H1 (cell line): ENCODE data around the gene OR2V2. TPM values are rescaled to one million over a fixed set of nuclear protein-coding genes. Genes with fewer than 3 reads are reported as not detected.

Source experiments
- CTCF ChIA-PET: fragments of 300-600 bp; sonication (Branson Sonifier 250); formaldehyde crosslinking; loops from one replicate; lab custom pipeline; 2021; ENCODE audit not compliant: partially characterized antibody; lab: Charles Lee
- POLR2A ChIA-PET: fragments of 300-600 bp; sonication (Branson Sonifier 250); formaldehyde crosslinking; loops from one replicate; lab custom pipeline; 2021; ENCODE audit warnings: inconsistent platforms; ENCODE audit not compliant: partially characterized antibody; lab: Charles Lee
- DNase-seq, 2 experiments: peaks; one replicate each; pipeline versions ENCODE4 v3.0.0 to v3.0.0-alpha.2; 2010 to 2022; ENCODE audit warnings: low spot score in 2 of 2, low read depth in 1 of 2, mixed read lengths in 1 of 2
- FAIRE-seq: peaks from 2 replicates; lab custom pipeline; 2011; peaks lifted over from hg19 to GRCh38; lab: Jason Lieb, UNC
- H2AFZ ChIP-seq: 2 replicates; pipeline ENCODE4 v1.8.1; 2012; ENCODE audit warnings: low read length, inconsistent platforms
- H2AK5ac ChIP-seq: 2 replicates; pipeline ENCODE4 v1.6.1; 2013; ENCODE audit warnings: low read depth, low read length
- H2BK120ac ChIP-seq: replicated peaks from 2 replicates; pipeline ENCODE3; 2013; ENCODE audit warnings: low read depth, low read length, inconsistent platforms
- H2BK12ac ChIP-seq: 2 replicates; pipeline ENCODE4 v1.6.1; 2013; ENCODE audit warnings: low read depth, low read length
- H2BK15ac ChIP-seq: 2 replicates; pipeline ENCODE4 v1.6.1; 2013; ENCODE audit warnings: low read length
- H2BK20ac ChIP-seq: 2 replicates; pipeline ENCODE4 v1.6.1; 2013; ENCODE audit warnings: low read length
- H2BK5ac ChIP-seq: 2 replicates; pipeline ENCODE4 v1.6.1; 2013; ENCODE audit warnings: low read depth, low read length
- H3K14ac ChIP-seq: 2 replicates; pipeline ENCODE4 v1.6.1; 2013; ENCODE audit warnings: inconsistent platforms; ENCODE audit not compliant: insufficient read length
- H3K18ac ChIP-seq: 2 replicates; pipeline ENCODE4 v1.6.1; 2013; ENCODE audit warnings: low read length; ENCODE audit errors: extremely low read depth
- H3K23ac ChIP-seq: 2 replicates; pipeline ENCODE4 v1.6.1; 2013; ENCODE audit warnings: inconsistent platforms; ENCODE audit not compliant: insufficient read length
- H3K23me2 ChIP-seq: 2 replicates; pipeline ENCODE4 v1.6.1; 2013; ENCODE audit warnings: low read depth, low read length
- H3K27ac ChIP-seq: 2 replicates; pipeline ENCODE4 v1.6.1; 2011; ENCODE audit warnings: low read depth, low read length, inconsistent platforms
- H3K27me3 ChIP-seq, 4 experiments: replicated peaks in 1 of 4; 1 replicate in 1 of 4; 2 replicates in 3 of 4; pipeline versions ENCODE4 v1.6.1 to v1.8.1; 2011 to 2013; ENCODE audit warnings: low read length in 3 of 4, mild to moderate bottlenecking in 3 of 4, inconsistent platforms in 2 of 4, mixed read lengths in 2 of 4, moderate library complexity in 1 of 4; ENCODE audit not compliant: control insufficient read depth in 3 of 4, insufficient read depth in 3 of 4; ENCODE audit errors: extremely low read depth in 1 of 4
- H3K36me3 ChIP-seq, 4 experiments: 2 replicates each; pipeline versions ENCODE4 v1.6.1 to v1.8.1; 2011 to 2013; ENCODE audit warnings: mild to moderate bottlenecking in 4 of 4, low read length in 3 of 4, moderate library complexity in 2 of 4, control low read depth in 1 of 4, inconsistent platforms in 1 of 4; ENCODE audit not compliant: insufficient read depth in 4 of 4, control insufficient read depth in 2 of 4
- H3K4ac ChIP-seq: replicated peaks from 2 replicates; pipeline ENCODE3; 2013; ENCODE audit warnings: low read length, low read depth, mixed read lengths, inconsistent platforms; ENCODE audit not compliant: insufficient read length
- H3K4me1 ChIP-seq, 4 experiments: replicated peaks in 1 of 4; 1 replicate in 1 of 4; 2 replicates in 3 of 4; pipeline versions ENCODE4 v1.6.1 to v1.8.1; 2011 to 2013; ENCODE audit warnings: low read length in 3 of 4, inconsistent platforms in 2 of 4, mixed read lengths in 1 of 4; ENCODE audit not compliant: insufficient read depth in 4 of 4, control insufficient read depth in 3 of 4
- H3K4me2 ChIP-seq, 2 experiments: 2 replicates each; pipeline versions ENCODE4 v1.6.1 to v1.8.1; 2011 to 2013; ENCODE audit warnings: low read depth in 2 of 2, low read length in 2 of 2, control low read depth in 1 of 2, inconsistent platforms in 1 of 2, mild to moderate bottlenecking in 1 of 2; ENCODE audit not compliant: insufficient read depth in 1 of 2
- H3K4me3 ChIP-seq, 4 experiments: fragments of 200-600, 300-600 bp in 1 of 4; sonication (generic), shearing (Covaris generic), sonication (Bioruptor Twin) in 1 of 4; 2 replicates each; pipeline versions ENCODE4 v1.5.1 to v1.8.1; 2011 to 2016; ENCODE audit warnings: low read length in 4 of 4, low read depth in 3 of 4, control low read depth in 2 of 4, inconsistent platforms in 2 of 4, mild to moderate bottlenecking in 2 of 4, mixed read lengths in 1 of 4, moderate library complexity in 1 of 4; ENCODE audit not compliant: insufficient read depth in 2 of 4; ENCODE audit errors: extremely low read depth in 1 of 4
- H3K56ac ChIP-seq: replicated peaks from 2 replicates; pipeline ENCODE3; 2013; ENCODE audit warnings: low read depth, mild to moderate bottlenecking, mixed read lengths, low read length, inconsistent platforms; ENCODE audit not compliant: insufficient read length
- H3K79me1 ChIP-seq: 2 replicates; pipeline ENCODE4 v1.6.1; 2013; ENCODE audit warnings: low read depth, low read length, control low read depth
- H3K79me2 ChIP-seq, 2 experiments: 2 replicates each; pipeline versions ENCODE4 v1.6.1 to v1.8.1; 2012 to 2013; ENCODE audit warnings: low read length in 2 of 2, mild to moderate bottlenecking in 2 of 2, inconsistent platforms in 1 of 2; ENCODE audit not compliant: insufficient read depth in 2 of 2, control insufficient read depth in 1 of 2
- H3K9ac ChIP-seq, 4 experiments: replicated peaks in 1 of 4; 1 replicate in 1 of 4; 2 replicates in 3 of 4; pipeline versions ENCODE4 v1.6.1 to v1.8.1; 2011 to 2013; ENCODE audit warnings: low read depth in 3 of 4, low read length in 3 of 4, control low read depth in 2 of 4, mild to moderate bottlenecking in 2 of 4, moderate library complexity in 2 of 4, inconsistent platforms in 1 of 4; ENCODE audit errors: extremely low read depth in 1 of 4
- H3K9me3 ChIP-seq, 2 experiments: 2 replicates each; pipeline versions ENCODE4 v1.6.1 to v1.8.1; 2012 to 2013; ENCODE audit warnings: mild to moderate bottlenecking in 2 of 2, moderate library complexity in 2 of 2, control low read depth in 1 of 2, inconsistent platforms in 1 of 2, low read depth in 1 of 2, low read length in 1 of 2, mixed read lengths in 1 of 2; ENCODE audit not compliant: insufficient read depth in 2 of 2
- H4K20me1 ChIP-seq, 2 experiments: replicated peaks in 1 of 2; 2 replicates each; pipeline versions ENCODE3 to v1.8.1; 2011 to 2013; ENCODE audit warnings: inconsistent platforms in 2 of 2, low read length in 2 of 2, mild to moderate bottlenecking in 1 of 2; ENCODE audit not compliant: insufficient read depth in 2 of 2, control insufficient read depth in 1 of 2
- H4K5ac ChIP-seq: 2 replicates; pipeline ENCODE4 v1.6.1; 2013; ENCODE audit warnings: low read length, low read depth, mixed read lengths, inconsistent platforms; ENCODE audit not compliant: insufficient read length
- H4K8ac ChIP-seq: 2 replicates; pipeline ENCODE4 v1.8.0; 2013; ENCODE audit warnings: mild to moderate bottlenecking, moderate library complexity, low read length, inconsistent platforms; ENCODE audit not compliant: insufficient read depth; ENCODE audit errors: extremely low read depth
- H4K91ac ChIP-seq: replicated peaks from 2 replicates; pipeline ENCODE3; 2013; ENCODE audit warnings: low read length, mixed read lengths, inconsistent platforms; ENCODE audit not compliant: insufficient read length
- ATF3 ChIP-seq: IDR thresholded peaks from 2 replicates; pipeline ENCODE4 v1.6.1; 2011; ENCODE audit warnings: low read depth, mild to moderate bottlenecking, low read length; ENCODE audit not compliant: insufficient read depth
- CBX5 ChIP-seq: fragments of 300-800, 300-1000 bp; sonication (generic); IDR thresholded peaks from 2 replicates; pipeline ENCODE4 v1.7.1; 2016; ENCODE audit warnings: antibody characterized with exemption, low read length, low read depth
- CTCF ChIP-seq, 3 experiments: IDR thresholded peaks; 1 replicate in 2 of 3; 2 replicates in 1 of 3; pipeline versions ENCODE4 v1.5.1 to v1.6.1; 2011; ENCODE audit warnings: low read length in 3 of 3, mild to moderate bottlenecking in 3 of 3, inconsistent platforms in 2 of 3, low read depth in 1 of 3, moderate library complexity in 1 of 3; ENCODE audit not compliant: insufficient read depth in 1 of 3; ENCODE audit errors: control extremely low read depth in 1 of 3
- E2F6 ChIP-seq: IDR thresholded peaks from 2 replicates; pipeline ENCODE4 v1.6.1; 2012; ENCODE audit warnings: inconsistent platforms
- HDAC6 ChIP-seq: IDR thresholded peaks from one replicate; pipeline ENCODE4 v1.7.1; 2012; ENCODE audit warnings: low read depth, mild to moderate bottlenecking, inconsistent platforms, low read length, moderate library complexity
- JUND ChIP-seq: IDR thresholded peaks from 2 replicates; pipeline ENCODE4 v1.6.1; 2011; ENCODE audit warnings: mild to moderate bottlenecking, improper control_type of control experiment, low read length
- MAX ChIP-seq: IDR thresholded peaks from 2 replicates; pipeline ENCODE4 v1.6.1; 2012; ENCODE audit warnings: inconsistent platforms
- POLR2A ChIP-seq, 2 experiments: IDR thresholded peaks; 1 replicate in 1 of 2; 2 replicates in 1 of 2; pipeline ENCODE4 v1.6.1; 2011; ENCODE audit warnings: low read depth in 2 of 2, low read length in 2 of 2, mild to moderate bottlenecking in 2 of 2; ENCODE audit errors: control extremely low read depth in 1 of 2
- RAD21 ChIP-seq, 2 experiments: IDR thresholded peaks in 1 of 2; conservative IDR thresholded peaks in 1 of 2; 2 replicates each; pipeline ENCODE4 v1.6.1; 2011; ENCODE audit warnings: low read depth in 2 of 2, low read length in 2 of 2, improper control_type of control experiment in 1 of 2, inconsistent platforms in 1 of 2, mild to moderate bottlenecking in 1 of 2, moderate library complexity in 1 of 2
- WGBS, 2 experiments: shearing (Covaris generic) in 1 of 2; methylation state at CpG; one replicate each; pipeline versions ENCODE4 v1.1.6 to v1.1.7; 2013 to 2015; ENCODE audit warnings: low lambda C conversion rate in 2 of 2, mixed read lengths in 2 of 2, inconsistent platforms in 1 of 2, low coverage in 1 of 2, missing lambda C conversion rate in 1 of 2; ENCODE audit not compliant: insufficient replicate concordance in 2 of 2, insufficient coverage in 1 of 2, insufficient read length in 1 of 2; ENCODE audit errors: extremely low coverage in 1 of 2, missing lambda C conversion rate in 1 of 2; 5-methylcytosine and 5-hydroxymethylcytosine counted together
- polyA plus RNA-seq, 7 experiments: library from polyadenylated mRNA; depleted of rRNA in 3 of 7; stranded (reverse) in 5 of 7; unstranded in 2 of 7; fragments of >200 nt in 5 of 7; fragments of 200-250 nt in 2 of 7; gene quantifications; 1 replicate in 5 of 7; 2 replicates in 1 of 7; 4 replicates in 1 of 7; pipeline versions ENCODE4 v1.2.1 to v1.2.3, GENCODE V29; 2011 to 2013; ENCODE audit warnings: missing spikeins in 2 of 7, mixed read lengths in 2 of 7
- total RNA-seq: library from RNA; stranded (reverse); fragmentation: NEBNext Ultra II Directional; extraction: Animal tissue kit (Norgen Biotek cat#: 25700); gene quantifications from 2 replicates; pipeline ENCODE4 v1.2.1, GENCODE V29; 2021

The OR2V2 gene
- total and polyA plus RNA-seq, 2 of the 8 experiments (the other 6 are each of a cell fraction or from before 2014, with no cell fraction given) = not detected

- no peaks in the 10 kb centered on the region for H4K20me1 ChIP-seq
- H3K4me3 ChIP-seq = no peak overlapping the region
- 52% methylated on average over 9 of the region's 9 CpGs; no CpG with 5 or more reads in 1 of the 2 experiments for WGBS, 2 experiments
- H2AFZ ChIP-seq = no peak overlapping the region
- H3K9me3 ChIP-seq = no peaks in the 10 kb centered on the region
- no peaks in the 10 kb centered on the region for H3K36me3 ChIP-seq
- ChIA-PET CTCF (interaction anchor here (0.6 to 1.6 kb wide), 11 partner anchors 9 to 304 kb away, joined by 3 to 4 read pairs (median 4); no protein-coding TSS in a partner anchor), POLR2A (interaction anchor here (0.6 kb wide), 1 partner anchor 51 kb away, joined by 4 read pairs; no protein-coding TSS in a partner anchor)
- peak overlapping the region; percentile 69; the same call in 1 of the 2 replicates for H4K8ac ChIP-seq
- no peak overlapping the region for H3K14ac ChIP-seq
- no peak overlapping the region for H3K4ac ChIP-seq
- H2BK15ac ChIP-seq = no peak overlapping the region
- no peak for DNase-seq
- no peak overlapping the region for H2BK5ac ChIP-seq
- H2AK5ac ChIP-seq = no peak overlapping the region
- H3K27me3 ChIP-seq = no peaks in the 10 kb centered on the region
- H2BK120ac ChIP-seq = no peak overlapping the region
- H4K91ac ChIP-seq = no peak overlapping the region
- TF ChIP-seq RAD21 (IDR thresholded peaks at IDR 0.05 in 1 of 2, conservative IDR thresholded peaks at IDR 0.05 in 1 of 2; ENCODE audit: low read depth in 2 of 2, low read length in 2 of 2) (peak; percentile 50 to 52), POLR2A (IDR thresholded peaks at IDR 0.05; ENCODE audit: control extremely low read depth in 1 of 2, low read depth in 2 of 2, low read length in 2 of 2) (no peak), JUND (no peak), E2F6 (peak; percentile 91), CBX5 (no peak), HDAC6 (no peak), ATF3 (no peak), CTCF (IDR thresholded peaks at IDR 0.05; ENCODE audit: control extremely low read depth in 1 of 3, insufficient read depth in 1 of 3, low read depth in 1 of 3, low read length in 3 of 3) (peak in 2 of 3 experiments; percentile 27 to 36; a peak in 2 of 4 replicates), MAX (peak; percentile 96)
- H3K9ac ChIP-seq = no peak overlapping the region
- H2BK12ac ChIP-seq = no peak overlapping the region
- H3K4me1 ChIP-seq = peaks cover 3 to 6% (median 3%) of the 10 kb centered on the region in 4 experiments; a peak in 6 of 7 replicates
- H2BK20ac ChIP-seq = no peak overlapping the region
- H3K79me2 ChIP-seq = no peaks in the 10 kb centered on the region
- no peak overlapping the region for H3K18ac ChIP-seq
- H3K4me2 ChIP-seq = no peak overlapping the region
- no peak overlapping the region for H3K27ac ChIP-seq
- no peaks in the 10 kb centered on the region for H3K79me1 ChIP-seq
- H4K5ac ChIP-seq = no peak overlapping the region
- no peaks in the 10 kb centered on the region for H3K23me2 ChIP-seq
- H3K56ac ChIP-seq = no peak overlapping the region
- no peak for FAIRE-seq
- no peak overlapping the region for H3K23ac ChIP-seq
These were observed 3.8 kb downstream of the OR2V2 start for GRCh38 chr5:181151146-181151545.
